ENCODE results near the gene SMPX.
"Not testable (repeated sequence)": the region's sequence is repeated elsewhere in the genome, so short reads cannot be mapped to it uniquely, and the experiment has no call there.

Gene SMPX

GRCh38 chrX:21781525-21781924 lies 23.6 kb upstream of the SMPX start:
- Histone ChIP-seq H2BK5ac (ENCODE audit: low read depth, low read length, poor library complexity, severe bottlenecking) (no peak overlapping the region), H3K4ac (ENCODE audit: low read depth in 1 of 2, low read length in 2 of 2) (no peak overlapping the region), H2AK5ac (ENCODE audit: low read length, severe bottlenecking) (no peak overlapping the region), H3K18ac (ENCODE audit: low read depth in 1 of 2, low read length in 2 of 2) (no peak overlapping the region), H3K4me2 (ENCODE audit: low read length, poor library complexity, severe bottlenecking) (no peak overlapping the region), H3K4me1 (ENCODE audit: control insufficient read depth, insufficient read depth, low read depth, low read length) (no peaks in the 10 kb centered on the region), H3K36me3 (ENCODE audit: control insufficient read depth in 1 of 2, insufficient read depth in 2 of 2, low read depth in 1 of 2, low read length in 2 of 2) (no peaks in the 10 kb centered on the region), H3K9me3 (ENCODE audit: control insufficient read depth, low read length) (no peaks in the 10 kb centered on the region), H3K9ac (ENCODE audit: low read length) (no peak overlapping the region), H3K4me3 (ENCODE audit: insufficient read depth in 1 of 2, low read depth in 1 of 2, low read length in 2 of 2) (no peak overlapping the region), H4K8ac (ENCODE audit: low read length) (no peak overlapping the region), H3K14ac (ENCODE audit: low read length in 2 of 2) (no peak overlapping the region), H2AFZ (ENCODE audit: low read depth, low read length) (no peak overlapping the region), H2BK15ac (ENCODE audit: low read depth, poor library complexity, severe bottlenecking) (no peak overlapping the region), H2BK120ac (ENCODE audit: low read depth, low read length) (no peak overlapping the region), H3K23ac (ENCODE audit: low read length in 2 of 2) (no peak overlapping the region), H2BK12ac (ENCODE audit: low read length in 2 of 2) (no peak overlapping the region), H3K79me1 (replicated peaks; ENCODE audit: low read length, poor library complexity, severe bottlenecking) (no peaks in the 10 kb centered on the region), H3K27me3 (ENCODE audit: control insufficient read depth in 1 of 2, insufficient read depth in 1 of 2, low read length in 2 of 2) (peaks cover 0 to 7% of the 10 kb centered on the region in 2 experiments), H4K91ac (ENCODE audit: low read length) (no peak overlapping the region), H3K27ac (ENCODE audit: low read length, poor library complexity, severe bottlenecking) (no peak overlapping the region)
- WGBS, result no CpG with 5 or more reads among the region's 1 CpG
- DNase-seq, result no peak

DNA sequence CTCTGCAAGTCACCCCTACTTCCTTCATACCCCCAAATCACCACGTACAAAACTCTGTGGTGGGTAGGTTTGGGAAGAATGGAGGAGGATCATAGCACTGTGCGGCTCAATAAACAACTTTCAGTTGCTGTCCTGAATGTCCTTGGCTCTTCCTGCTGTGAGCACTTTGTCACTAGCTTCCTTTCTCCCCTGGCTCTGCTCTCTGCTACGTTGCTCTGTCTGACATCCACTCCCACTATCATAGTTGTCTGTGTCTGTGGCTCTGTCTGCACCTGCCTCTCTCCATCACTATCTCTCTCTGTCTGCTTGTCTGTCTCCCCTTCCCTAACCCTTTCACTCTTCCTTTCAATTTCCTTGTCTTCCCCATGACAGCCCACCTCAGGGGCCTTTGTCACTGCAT lies 21.2 kb upstream of the SMPX start:
- 23% methylated on average over 1 of the region's 3 CpGs for WGBS
- H3K9ac ChIP-seq (ENCODE audit: low read length), result no peak overlapping the region
- no peak overlapping the region for H3K4me2 ChIP-seq (ENCODE audit: low read length, poor library complexity, severe bottlenecking)
- H2AK5ac ChIP-seq (ENCODE audit: low read length, severe bottlenecking), result no peak overlapping the region
- no peak overlapping the region for H4K91ac ChIP-seq (ENCODE audit: low read length)
- no peaks in the 10 kb centered on the region for H3K4me1 ChIP-seq (ENCODE audit: control insufficient read depth, insufficient read depth, low read depth, low read length)
- DNase-seq, result no peak
- no peak overlapping the region for H2AFZ ChIP-seq (ENCODE audit: low read depth, low read length)
- no peak overlapping the region for H2BK120ac ChIP-seq (ENCODE audit: low read depth, low read length)
- H2BK5ac ChIP-seq (ENCODE audit: low read depth, low read length, poor library complexity, severe bottlenecking), result no peak overlapping the region
- H3K79me1 ChIP-seq (replicated peaks; ENCODE audit: low read length, poor library complexity, severe bottlenecking), result no peaks in the 10 kb centered on the region
- no peak overlapping the region for H2BK12ac ChIP-seq (ENCODE audit: low read length in 2 of 2)
- no peak overlapping the region for H3K14ac ChIP-seq (ENCODE audit: low read length in 2 of 2)
- no peaks in the 10 kb centered on the region for H3K27me3 ChIP-seq (ENCODE audit: control insufficient read depth in 1 of 2, insufficient read depth in 1 of 2, low read length in 2 of 2)
- no peaks in the 10 kb centered on the region for H3K36me3 ChIP-seq (ENCODE audit: control insufficient read depth in 1 of 2, insufficient read depth in 2 of 2, low read depth in 1 of 2, low read length in 2 of 2)
- H3K23ac ChIP-seq (ENCODE audit: low read length in 2 of 2), result no peak overlapping the region
- no peak overlapping the region for H4K8ac ChIP-seq (ENCODE audit: low read length)
- no peak overlapping the region for H3K4ac ChIP-seq (ENCODE audit: low read depth in 1 of 2, low read length in 2 of 2)
- H3K9me3 ChIP-seq (ENCODE audit: control insufficient read depth, low read length), result no peaks in the 10 kb centered on the region
- H2BK15ac ChIP-seq (ENCODE audit: low read depth, poor library complexity, severe bottlenecking), result no peak overlapping the region
- no peak overlapping the region for H3K27ac ChIP-seq (ENCODE audit: low read length, poor library complexity, severe bottlenecking)
- H3K4me3 ChIP-seq (ENCODE audit: insufficient read depth in 1 of 2, low read depth in 1 of 2, low read length in 2 of 2), result no peak overlapping the region
- no peak overlapping the region for H3K18ac ChIP-seq (ENCODE audit: low read depth in 1 of 2, low read length in 2 of 2)

GRCh38 chrX:21778236-21778635 lies 20.3 kb upstream of the SMPX start:
- H4K91ac ChIP-seq (ENCODE audit: low read length), result no peak overlapping the region
- WGBS, result 17% methylated on average over 1 of the region's 1 CpG
- no peak overlapping the region for H3K14ac ChIP-seq (ENCODE audit: low read length in 2 of 2)
- H3K27me3 ChIP-seq (ENCODE audit: control insufficient read depth in 1 of 2, insufficient read depth in 1 of 2, low read length in 2 of 2), result no peaks in the 10 kb centered on the region
- H2BK15ac ChIP-seq (ENCODE audit: low read depth, poor library complexity, severe bottlenecking), result no peak overlapping the region
- H3K4me2 ChIP-seq (ENCODE audit: low read length, poor library complexity, severe bottlenecking), result no peak overlapping the region
- no peak overlapping the region for H3K27ac ChIP-seq (ENCODE audit: low read length, poor library complexity, severe bottlenecking)
- H2BK5ac ChIP-seq (ENCODE audit: low read depth, low read length, poor library complexity, severe bottlenecking), result no peak overlapping the region
- H3K79me1 ChIP-seq (replicated peaks; ENCODE audit: low read length, poor library complexity, severe bottlenecking), result no peaks in the 10 kb centered on the region
- no peak overlapping the region for H2BK120ac ChIP-seq (ENCODE audit: low read depth, low read length)
- no peaks in the 10 kb centered on the region for H3K9me3 ChIP-seq (ENCODE audit: control insufficient read depth, low read length)
- H4K8ac ChIP-seq (ENCODE audit: low read length), result no peak overlapping the region
- H3K4me1 ChIP-seq (ENCODE audit: control insufficient read depth, insufficient read depth, low read depth, low read length), result no peaks in the 10 kb centered on the region
- no peak overlapping the region for H3K23ac ChIP-seq (ENCODE audit: low read length in 2 of 2)
- no peaks in the 10 kb centered on the region for H3K36me3 ChIP-seq (ENCODE audit: control insufficient read depth in 1 of 2, insufficient read depth in 2 of 2, low read depth in 1 of 2, low read length in 2 of 2)
- H2AK5ac ChIP-seq (ENCODE audit: low read length, severe bottlenecking), result no peak overlapping the region
- no peak overlapping the region for H3K4ac ChIP-seq (ENCODE audit: low read depth in 1 of 2, low read length in 2 of 2)
- no peak overlapping the region for H3K18ac ChIP-seq (ENCODE audit: low read depth in 1 of 2, low read length in 2 of 2)
- no peak overlapping the region for H3K9ac ChIP-seq (ENCODE audit: low read length)
- no peak overlapping the region for H3K4me3 ChIP-seq (ENCODE audit: insufficient read depth in 1 of 2, low read depth in 1 of 2, low read length in 2 of 2)
- DNase-seq, result no peak
- no peak overlapping the region for H2AFZ ChIP-seq (ENCODE audit: low read depth, low read length)
- no peak overlapping the region for H2BK12ac ChIP-seq (ENCODE audit: low read length in 2 of 2)

DNA sequence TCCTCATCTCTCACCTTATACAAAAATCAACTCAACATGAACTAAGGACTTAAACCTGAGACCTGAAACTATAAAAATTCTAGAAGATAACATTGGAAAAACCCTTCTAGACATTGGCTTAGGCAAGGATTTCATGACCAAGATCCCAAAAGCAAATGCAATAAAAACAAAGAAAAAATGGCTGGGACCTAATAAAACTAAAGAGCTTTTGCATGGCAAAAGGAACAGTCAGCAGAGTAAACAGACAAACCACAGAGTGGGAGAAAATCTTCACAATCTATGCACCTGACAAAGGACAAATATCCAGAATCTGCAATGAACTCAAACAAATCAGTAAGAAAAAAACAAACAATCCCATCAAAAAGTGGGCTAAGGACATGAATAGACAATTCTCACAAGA lies 17.2 kb upstream of the SMPX start:
- not testable (repeated sequence) for H3K4me3 ChIP-seq (ENCODE audit: insufficient read depth in 1 of 2, low read depth in 1 of 2, low read length in 2 of 2); H3K27me3 ChIP-seq (ENCODE audit: control insufficient read depth in 1 of 2, insufficient read depth in 1 of 2, low read length in 2 of 2); H2BK5ac ChIP-seq (ENCODE audit: low read depth, low read length, poor library complexity, severe bottlenecking); H2BK15ac ChIP-seq (ENCODE audit: low read depth, poor library complexity, severe bottlenecking); H4K91ac ChIP-seq (ENCODE audit: low read length); H3K36me3 ChIP-seq (ENCODE audit: control insufficient read depth in 1 of 2, insufficient read depth in 2 of 2, low read depth in 1 of 2, low read length in 2 of 2); H3K79me1 ChIP-seq (replicated peaks; ENCODE audit: low read length, poor library complexity, severe bottlenecking); H3K4me2 ChIP-seq (ENCODE audit: low read length, poor library complexity, severe bottlenecking); H2BK120ac ChIP-seq (ENCODE audit: low read depth, low read length); H4K8ac ChIP-seq (ENCODE audit: low read length); H3K27ac ChIP-seq (ENCODE audit: low read length, poor library complexity, severe bottlenecking); H2BK12ac ChIP-seq (ENCODE audit: low read length in 2 of 2); H3K18ac ChIP-seq (ENCODE audit: low read depth in 1 of 2, low read length in 2 of 2); H3K4me1 ChIP-seq (ENCODE audit: control insufficient read depth, insufficient read depth, low read depth, low read length); H3K23ac ChIP-seq (ENCODE audit: low read length in 2 of 2); H3K9ac ChIP-seq (ENCODE audit: low read length); H2AFZ ChIP-seq (ENCODE audit: low read depth, low read length); DNase-seq; H3K14ac ChIP-seq (ENCODE audit: low read length in 2 of 2); H3K4ac ChIP-seq (ENCODE audit: low read depth in 1 of 2, low read length in 2 of 2); H3K9me3 ChIP-seq (ENCODE audit: control insufficient read depth, low read length); H2AK5ac ChIP-seq (ENCODE audit: low read length, severe bottlenecking)

Data from mesenchymal stem cell (in vitro differentiated cells and primary cell).